ENCODE results near the gene MAP3K15. TPM values are rescaled to one million over a fixed set of nuclear protein-coding genes. Genes with fewer than 3 reads are reported as not detected.

Gene MAP3K15
- total RNA-seq, 1 experiment from 2014 or later: 1.3 TPM

GRCh38 chrX:19563327-19563726, 48.0 kb upstream of the MAP3K15 start:
- Histone ChIP-seq H3K9ac (ENCODE audit: low read length) (no peak overlapping the region), H3K36me3 (ENCODE audit: control insufficient read depth in 1 of 2, insufficient read depth in 2 of 2, low read length in 2 of 2) (no peaks in the 10 kb centered on the region), H3K4me2 (ENCODE audit: low read length) (no peak overlapping the region), H3K4me3 (replicated peaks in 1 of 2; ENCODE audit: low read depth in 1 of 2, low read length in 2 of 2) (no peak overlapping the region), H4K20me1 (ENCODE audit: insufficient read depth) (no peaks in the 10 kb centered on the region), H3K27ac (ENCODE audit: low read depth, low read length) (no peak overlapping the region), H3K4me1 (ENCODE audit: control insufficient read depth in 1 of 2, insufficient read depth in 2 of 2, low read length in 2 of 2) (no peaks in the 10 kb centered on the region), H2AFZ (ENCODE audit: low read depth, low read length, poor library complexity, severe bottlenecking) (no peak overlapping the region), H3K9me3 (ENCODE audit: control insufficient read depth in 1 of 2, insufficient read depth in 1 of 2, low read depth in 1 of 2, low read length in 2 of 2) (no peaks in the 10 kb centered on the region), H3K9me2 (ENCODE audit: insufficient read depth) (no peaks in the 10 kb centered on the region), H3K27me3 (ENCODE audit: insufficient read depth, low read length) (no peaks in the 10 kb centered on the region), H3K79me2 (ENCODE audit: insufficient read depth, low read length) (no peaks in the 10 kb centered on the region)
- BruUV-seq (replicated peaks): no TSS peak
- no peak for ATAC-seq
- ChIA-PET CTCF (no interaction called here), RAD21 (ENCODE audit: low non-redundant PET in 1 of 2, low total read pairs in 2 of 2, uncharacterized antibody in 2 of 2, unreplicated experiment in 2 of 2) (no interaction called here), POLR2A (no interaction called here)
- DNase-seq (ENCODE audit: low read depth, low spot score): no peak
- intact Hi-C loops (cut with micrococcal nuclease): no loop called here
- TF ChIP-seq SIN3A (IDR thresholded peaks at IDR 0.05; ENCODE audit: low read depth) (no peak), POLR2AphosphoS5 (IDR thresholded peaks at IDR 0.05; ENCODE audit: low read depth, low read length) (no peak), MAX (IDR thresholded peaks at IDR 0.05) (no peak), ELF1 (IDR thresholded peaks at IDR 0.05; ENCODE audit: borderline replicate concordance, low read depth) (no peak), REST (IDR thresholded peaks at IDR 0.05; ENCODE audit: low read depth) (no peak), CBX3 (IDR thresholded peaks at IDR 0.05; ENCODE audit: low read depth) (no peak), SP1 (IDR thresholded peaks at IDR 0.05; ENCODE audit: low read depth) (no peak), JUND (IDR thresholded peaks at IDR 0.05) (no peak), SRF (IDR thresholded peaks at IDR 0.05; ENCODE audit: low read depth) (no peak), YY1 (IDR thresholded peaks at IDR 0.05; ENCODE audit: extremely low read depth, insufficient replicate concordance, low read depth, low read length) (no peak), EZH2 (IDR thresholded peaks at IDR 0.05) (no peak), FOSL1 (IDR thresholded peaks at IDR 0.05; ENCODE audit: low read depth) (no peak), ZBTB33 (IDR thresholded peaks at IDR 0.05; ENCODE audit: extremely low read depth, insufficient replicate concordance, low read length) (no peak), ZFX (IDR thresholded peaks at IDR 0.05) (no peak), EZH2phosphoT487 (IDR thresholded peaks at IDR 0.05; ENCODE audit: borderline replicate concordance) (no peak), CTCF (IDR thresholded peaks at IDR 0.05 in 2 of 3, conservative IDR thresholded peaks at IDR 0.05 in 1 of 3; ENCODE audit: borderline replicate concordance in 1 of 3, insufficient read depth in 1 of 3, low read depth in 2 of 3, low read length in 2 of 3) (no peak), RAD21 (IDR thresholded peaks at IDR 0.05; ENCODE audit: low read depth) (no peak), CEBPB (IDR thresholded peaks at IDR 0.05; ENCODE audit: low read depth) (no peak), POLR2A (IDR thresholded peaks at IDR 0.05; ENCODE audit: borderline replicate concordance, extremely low read depth, insufficient read depth, insufficient read length) (no peak)

All from HCT116 (cell line).